Astrocyte (in vitro differentiated cells and primary cell): Measurements from ENCODE around the gene GPR156. TPM values are rescaled to one million over a fixed set of nuclear protein-coding genes. Genes with fewer than 3 reads are reported as not detected.

ENCODE experiments used
- DNase-seq: peaks from one replicate; pipeline ENCODE4 v3.0.0-alpha.2; 2010; ENCODE audit warnings: low read depth
- FAIRE-seq: peaks from 2 replicates; lab custom pipeline; 2011; peaks lifted over from hg19 to GRCh38; lab: Jason Lieb, UNC
- H2AFZ ChIP-seq: 2 replicates; pipeline ENCODE4 v1.6.0; 2012; ENCODE audit warnings: low read depth, low read length, inconsistent platforms
- H3K27ac ChIP-seq: 2 replicates; pipeline ENCODE4 v1.5.1; 2011; ENCODE audit warnings: low read depth, low read length, inconsistent platforms
- H3K27me3 ChIP-seq: 2 replicates; pipeline ENCODE4 v1.6.0; 2011; ENCODE audit warnings: low read length, inconsistent platforms; ENCODE audit not compliant: insufficient read depth
- H3K36me3 ChIP-seq: 2 replicates; pipeline ENCODE4 v1.5.1; 2011; ENCODE audit warnings: low read length, inconsistent platforms; ENCODE audit not compliant: insufficient read depth
- H3K4me1 ChIP-seq: 2 replicates; pipeline ENCODE4 v1.5.1; 2011; ENCODE audit warnings: low read length, inconsistent platforms; ENCODE audit not compliant: insufficient read depth
- H3K4me2 ChIP-seq: 2 replicates; pipeline ENCODE4 v1.6.0; 2012; ENCODE audit warnings: low read length, inconsistent platforms
- H3K4me3 ChIP-seq: 2 replicates; pipeline ENCODE4 v1.5.1; 2011; ENCODE audit warnings: low read depth, mild to moderate bottlenecking, low read length, inconsistent platforms; ENCODE audit not compliant: insufficient read depth
- H3K79me2 ChIP-seq: 2 replicates; pipeline ENCODE4 v1.6.0; 2012; ENCODE audit warnings: mild to moderate bottlenecking, low read length, inconsistent platforms; ENCODE audit not compliant: insufficient read depth
- H3K9ac ChIP-seq: 2 replicates; pipeline ENCODE4 v1.6.0; 2012; ENCODE audit warnings: mild to moderate bottlenecking, low read length, inconsistent platforms
- H3K9me3 ChIP-seq: 2 replicates; pipeline ENCODE4 v1.5.1; 2012; ENCODE audit warnings: low read depth, mild to moderate bottlenecking, low read length, inconsistent platforms; ENCODE audit not compliant: insufficient read depth
- H4K20me1 ChIP-seq: 2 replicates; pipeline ENCODE4 v1.6.0; 2012; ENCODE audit warnings: low read length, inconsistent platforms; ENCODE audit not compliant: insufficient read depth
- H3K27ac Mint-ChIP-seq: one replicate; pipeline ENCODE4 v1.8.0; 2021; ENCODE audit warnings: mild to moderate bottlenecking, mixed read lengths; ENCODE audit not compliant: unreplicated experiment
- H3K27me3 Mint-ChIP-seq: one replicate; pipeline ENCODE4 v1.8.0; 2021; ENCODE audit warnings: low read depth, mixed read lengths; ENCODE audit not compliant: unreplicated experiment
- H3K36me3 Mint-ChIP-seq: one replicate; pipeline ENCODE4 v1.8.0; 2021; ENCODE audit warnings: low read depth, mixed read lengths; ENCODE audit not compliant: unreplicated experiment
- H3K4me1 Mint-ChIP-seq: one replicate; pipeline ENCODE4 v1.8.0; 2021; ENCODE audit warnings: low read depth, mixed read lengths; ENCODE audit not compliant: unreplicated experiment
- H3K4me3 Mint-ChIP-seq: one replicate; pipeline ENCODE4 v1.8.0; 2021; ENCODE audit warnings: mild to moderate bottlenecking, moderate library complexity, mixed read lengths; ENCODE audit not compliant: unreplicated experiment
- H3K9me3 Mint-ChIP-seq: one replicate; pipeline ENCODE4 v1.8.0; 2021; ENCODE audit warnings: mild to moderate bottlenecking, mixed read lengths; ENCODE audit not compliant: unreplicated experiment
- EZH2 ChIP-seq: IDR thresholded peaks from 2 replicates; pipeline ENCODE4 v1.6.1; 2012; ENCODE audit warnings: mild to moderate bottlenecking, low read length, inconsistent platforms; ENCODE audit not compliant: insufficient read depth
- total RNA-seq: library from RNA; stranded (reverse); gene quantifications from 2 replicates; pipeline ENCODE4 v1.2.1, GENCODE V29; 2021
- TF ChIP-seq, protein P1 (sequence below): IDR thresholded peaks from 2 replicates; pipeline ENCODE4 v1.5.1; 2011; ENCODE audit warnings: low read depth, mild to moderate bottlenecking, inconsistent platforms, low read length, moderate library complexity; ENCODE audit not compliant: insufficient read depth

Gene GPR156
- total RNA-seq, 1 donor from 2014 or later, result 0.39 TPM

DNA sequence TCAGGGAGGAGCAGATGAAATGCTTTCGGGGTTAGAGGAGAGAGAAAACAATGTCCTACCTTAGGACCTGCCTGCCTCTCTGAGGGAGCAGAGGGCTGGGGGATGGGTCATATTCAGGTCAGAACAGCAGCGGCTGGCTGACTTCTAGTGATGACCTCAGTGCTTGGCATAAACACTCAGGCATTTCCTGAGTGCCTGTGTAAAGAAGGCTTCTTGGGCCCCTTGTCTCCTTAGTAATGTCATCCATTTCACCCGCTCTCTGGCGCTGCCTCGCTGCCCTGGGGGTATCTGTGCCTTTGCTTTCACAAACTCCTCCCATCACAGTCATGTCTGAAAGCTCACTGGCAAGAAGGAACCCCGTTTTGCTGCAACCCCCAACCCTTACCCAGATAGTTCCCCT is 107.9 kb downstream of the GPR156 start:
- H3K27me3 ChIP-seq, result no peaks in the 10 kb centered on the region
- H2AFZ ChIP-seq, result peak overlapping the region; percentile 49
- peak; percentile 74 for DNase-seq
- H3K4me3 ChIP-seq, result no peak overlapping the region
- Mint-ChIP-seq H3K36me3 (no peaks in the 10 kb centered on the region), H3K4me1 (peaks cover 28% of the 10 kb centered on the region), H3K27ac (peak overlapping the region; percentile 99), H3K27me3 (no peaks in the 10 kb centered on the region), H3K9me3 (no peaks in the 10 kb centered on the region), H3K4me3 (peak overlapping the region; percentile 60)
- H3K9me3 ChIP-seq, result no peaks in the 10 kb centered on the region
- no peaks in the 10 kb centered on the region for H4K20me1 ChIP-seq
- TF ChIP-seq, protein P1, sequence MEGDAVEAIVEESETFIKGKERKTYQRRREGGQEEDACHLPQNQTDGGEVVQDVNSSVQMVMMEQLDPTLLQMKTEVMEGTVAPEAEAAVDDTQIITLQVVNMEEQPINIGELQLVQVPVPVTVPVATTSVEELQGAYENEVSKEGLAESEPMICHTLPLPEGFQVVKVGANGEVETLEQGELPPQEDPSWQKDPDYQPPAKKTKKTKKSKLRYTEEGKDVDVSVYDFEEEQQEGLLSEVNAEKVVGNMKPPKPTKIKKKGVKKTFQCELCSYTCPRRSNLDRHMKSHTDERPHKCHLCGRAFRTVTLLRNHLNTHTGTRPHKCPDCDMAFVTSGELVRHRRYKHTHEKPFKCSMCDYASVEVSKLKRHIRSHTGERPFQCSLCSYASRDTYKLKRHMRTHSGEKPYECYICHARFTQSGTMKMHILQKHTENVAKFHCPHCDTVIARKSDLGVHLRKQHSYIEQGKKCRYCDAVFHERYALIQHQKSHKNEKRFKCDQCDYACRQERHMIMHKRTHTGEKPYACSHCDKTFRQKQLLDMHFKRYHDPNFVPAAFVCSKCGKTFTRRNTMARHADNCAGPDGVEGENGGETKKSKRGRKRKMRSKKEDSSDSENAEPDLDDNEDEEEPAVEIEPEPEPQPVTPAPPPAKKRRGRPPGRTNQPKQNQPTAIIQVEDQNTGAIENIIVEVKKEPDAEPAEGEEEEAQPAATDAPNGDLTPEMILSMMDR, result no peak
- TF ChIP-seq EZH2, result no peak
- H3K79me2 ChIP-seq, result no peaks in the 10 kb centered on the region
- FAIRE-seq, result peak; percentile 73
- H3K27ac ChIP-seq, result peak overlapping the region; percentile 12
- peaks cover 13% of the 10 kb centered on the region for H3K4me1 ChIP-seq
- peak overlapping the region; percentile 41 for H3K9ac ChIP-seq
- H3K36me3 ChIP-seq, result no peaks in the 10 kb centered on the region
- peak overlapping the region; percentile 69 for H3K4me2 ChIP-seq

DNA sequence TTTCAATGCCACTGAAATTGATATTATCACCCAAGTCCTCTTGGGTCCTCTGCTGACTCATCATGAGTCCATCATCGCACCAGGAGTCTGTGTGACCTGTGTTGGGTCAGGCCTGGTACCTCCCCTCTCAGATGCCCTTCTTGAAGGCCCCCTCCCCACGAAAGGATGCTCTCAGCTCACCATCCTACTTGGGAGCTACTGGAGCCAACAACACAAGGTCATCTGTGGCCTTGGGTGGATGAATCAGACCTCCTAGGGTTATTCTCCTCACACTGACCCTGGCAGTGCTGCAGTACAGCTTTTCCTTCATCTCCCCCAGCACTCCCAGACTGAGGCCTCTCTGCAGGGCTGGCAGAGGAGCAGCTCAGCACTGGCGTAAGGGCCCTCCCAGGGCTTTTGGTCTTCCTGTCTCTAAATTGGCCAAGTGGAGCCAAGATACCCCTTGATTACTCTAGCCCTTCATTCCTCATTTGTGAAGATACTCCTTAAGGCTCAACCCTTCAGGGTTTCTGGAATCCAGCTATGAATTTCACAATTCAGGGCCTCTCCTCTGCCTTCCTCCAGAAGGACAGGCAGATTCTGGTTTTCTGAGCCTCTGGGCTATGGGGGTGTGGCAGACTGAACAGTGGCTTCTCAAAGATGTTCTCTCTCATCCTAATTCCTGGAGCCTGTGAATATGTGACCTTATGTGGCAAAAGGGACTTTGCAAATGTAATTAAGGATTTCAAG is 110.0 kb downstream of the GPR156 start:
- Mint-ChIP-seq H3K27me3 (no peaks in the 10 kb centered on the region), H3K27ac (no peak overlapping the region), H3K4me1 (peaks cover 32% of the 10 kb centered on the region), H3K9me3 (no peaks in the 10 kb centered on the region), H3K36me3 (no peaks in the 10 kb centered on the region), H3K4me3 (no peak overlapping the region)
- peaks cover 23% of the 10 kb centered on the region for H3K4me1 ChIP-seq
- no peak overlapping the region for H3K9ac ChIP-seq
- FAIRE-seq, result no peak
- no peak overlapping the region for H3K4me2 ChIP-seq
- DNase-seq, result no peak
- no peaks in the 10 kb centered on the region for H3K27me3 ChIP-seq
- no peak for TF ChIP-seq EZH2
- TF ChIP-seq, protein P1, result no peak
- no peaks in the 10 kb centered on the region for H3K9me3 ChIP-seq
- no peaks in the 10 kb centered on the region for H3K36me3 ChIP-seq
- no peaks in the 10 kb centered on the region for H4K20me1 ChIP-seq
- no peaks in the 10 kb centered on the region for H3K79me2 ChIP-seq
- no peak overlapping the region for H3K27ac ChIP-seq
- H2AFZ ChIP-seq, result no peak overlapping the region
- no peak overlapping the region for H3K4me3 ChIP-seq

DNA sequence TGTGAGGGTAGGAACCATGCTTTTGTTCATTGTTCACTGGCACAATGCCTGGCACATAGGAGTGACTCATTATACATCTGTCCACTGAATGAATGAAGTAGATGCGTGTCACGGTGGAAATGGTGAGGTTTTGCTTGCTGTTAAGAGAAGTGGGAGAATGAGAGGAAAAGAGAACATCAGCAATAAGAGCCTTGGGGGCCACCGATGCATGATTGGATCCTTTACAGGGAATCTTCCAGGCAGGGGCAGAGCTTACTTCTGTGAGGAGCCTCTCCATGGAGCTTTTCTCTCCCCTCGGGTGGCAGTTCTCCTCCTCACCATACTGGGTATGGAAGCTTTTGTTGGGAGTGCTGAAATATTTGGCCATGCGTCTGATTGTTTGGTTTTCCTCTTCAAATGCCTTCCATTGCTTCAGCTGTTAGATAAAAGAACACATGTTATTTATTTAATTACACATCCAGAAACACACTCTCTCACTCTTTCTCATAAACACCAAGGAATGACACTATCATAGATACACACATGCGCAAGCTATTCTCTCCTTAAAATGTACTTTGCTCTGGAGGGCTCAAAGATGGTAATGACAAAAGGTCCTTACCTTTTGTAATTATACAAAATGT is 111.9 kb downstream of the GPR156 start:
- Mint-ChIP-seq H3K4me1 (peaks cover 31% of the 10 kb centered on the region), H3K9me3 (no peaks in the 10 kb centered on the region), H3K27ac (no peak overlapping the region), H3K27me3 (no peaks in the 10 kb centered on the region), H3K4me3 (no peak overlapping the region), H3K36me3 (no peaks in the 10 kb centered on the region)
- Histone ChIP-seq H4K20me1 (no peaks in the 10 kb centered on the region), H3K9ac (no peak overlapping the region), H3K27ac (no peak overlapping the region), H2AFZ (no peak overlapping the region), H3K4me2 (no peak overlapping the region), H3K27me3 (no peaks in the 10 kb centered on the region), H3K36me3 (no peaks in the 10 kb centered on the region), H3K9me3 (no peaks in the 10 kb centered on the region), H3K79me2 (no peaks in the 10 kb centered on the region), H3K4me1 (peaks cover 26% of the 10 kb centered on the region), H3K4me3 (no peak overlapping the region)
- TF ChIP-seq, protein P1, result no peak
- no peak for TF ChIP-seq EZH2
- DNase-seq (no peak), FAIRE-seq (no peak)
